Measurements from ENCODE around the gene FNDC4. TPM values are rescaled to one million over a fixed set of nuclear protein-coding genes. Genes with fewer than 3 reads are reported as not detected.

The FNDC4 gene
- total RNA-seq, 4 donors from 2014 or later, result 4.7 to 8.0 (median 5.5) TPM

DNA sequence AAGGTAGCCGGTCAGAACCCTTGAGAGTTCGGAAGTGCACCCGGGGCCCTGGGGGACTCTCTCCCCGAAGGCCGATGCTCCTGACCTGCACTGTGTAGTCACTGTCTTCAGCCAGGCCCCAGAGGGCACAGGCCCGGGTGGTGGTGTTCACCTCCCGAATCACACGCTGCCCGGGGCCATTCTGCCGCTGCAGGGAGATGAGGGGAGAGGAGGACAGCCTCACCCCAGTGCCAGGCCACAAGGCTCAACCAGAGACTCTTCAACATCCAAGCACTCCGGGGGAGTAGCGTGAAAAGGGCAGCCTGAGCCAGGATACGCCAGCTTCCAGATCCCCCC lies 1.1 kb downstream of the FNDC4 start:
- DNase-seq (ENCODE audit: low spot score in 2 of 2), result peak in 1 of 2 donors; percentile 70
- no peaks in the 10 kb centered on the region for H3K36me3 ChIP-seq
- TF ChIP-seq POLR2AphosphoS5 (IDR thresholded peaks at IDR 0.05) (no peak), POLR2A (IDR thresholded peaks at IDR 0.05) (no peak)
- TF ChIP-seq, protein P1, sequence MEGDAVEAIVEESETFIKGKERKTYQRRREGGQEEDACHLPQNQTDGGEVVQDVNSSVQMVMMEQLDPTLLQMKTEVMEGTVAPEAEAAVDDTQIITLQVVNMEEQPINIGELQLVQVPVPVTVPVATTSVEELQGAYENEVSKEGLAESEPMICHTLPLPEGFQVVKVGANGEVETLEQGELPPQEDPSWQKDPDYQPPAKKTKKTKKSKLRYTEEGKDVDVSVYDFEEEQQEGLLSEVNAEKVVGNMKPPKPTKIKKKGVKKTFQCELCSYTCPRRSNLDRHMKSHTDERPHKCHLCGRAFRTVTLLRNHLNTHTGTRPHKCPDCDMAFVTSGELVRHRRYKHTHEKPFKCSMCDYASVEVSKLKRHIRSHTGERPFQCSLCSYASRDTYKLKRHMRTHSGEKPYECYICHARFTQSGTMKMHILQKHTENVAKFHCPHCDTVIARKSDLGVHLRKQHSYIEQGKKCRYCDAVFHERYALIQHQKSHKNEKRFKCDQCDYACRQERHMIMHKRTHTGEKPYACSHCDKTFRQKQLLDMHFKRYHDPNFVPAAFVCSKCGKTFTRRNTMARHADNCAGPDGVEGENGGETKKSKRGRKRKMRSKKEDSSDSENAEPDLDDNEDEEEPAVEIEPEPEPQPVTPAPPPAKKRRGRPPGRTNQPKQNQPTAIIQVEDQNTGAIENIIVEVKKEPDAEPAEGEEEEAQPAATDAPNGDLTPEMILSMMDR (IDR thresholded peaks at IDR 0.05), result no peak
- H3K9me3 ChIP-seq, result no peaks in the 10 kb centered on the region
- H3K27me3 ChIP-seq, result no peaks in the 10 kb centered on the region
- no peak overlapping the region for H3K27ac ChIP-seq
- peaks cover 18% of the 10 kb centered on the region for H3K4me1 ChIP-seq
- H3K4me3 ChIP-seq, result peak overlapping the region; percentile 90
- WGBS, result 87% methylated on average over 13 of the region's 13 CpGs

DNA sequence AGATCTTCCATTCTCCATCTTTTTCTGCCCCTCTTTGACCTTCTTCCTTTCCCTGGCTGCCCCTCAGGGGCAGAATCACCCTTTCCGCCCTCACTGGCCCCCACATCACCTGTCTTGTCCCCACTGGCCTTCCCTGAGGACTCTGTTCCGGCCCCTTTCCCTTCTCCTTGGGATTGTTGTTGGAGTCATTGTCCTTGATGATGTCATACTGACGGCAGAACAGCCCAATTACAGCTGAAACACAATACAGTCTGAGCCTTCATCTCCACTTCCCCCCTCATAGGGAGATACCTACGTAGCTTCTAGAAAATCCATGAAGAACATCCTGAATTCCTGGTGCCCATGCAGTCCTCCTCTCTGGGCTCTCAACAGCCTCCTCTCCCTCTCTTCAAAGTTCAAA lies 2.4 kb downstream of the FNDC4 start:
- no peak for TF ChIP-seq EP300 (IDR thresholded peaks at IDR 0.05)
- TF ChIP-seq POLR2AphosphoS5 (IDR thresholded peaks at IDR 0.05), result no peak
- no peak for TF ChIP-seq POLR2A (IDR thresholded peaks at IDR 0.05)
- TF ChIP-seq, protein P1 (IDR thresholded peaks at IDR 0.05), result no peak
- DNase-seq (ENCODE audit: low spot score in 2 of 2), result no peak
- peaks cover 26% of the 10 kb centered on the region for H3K4me1 ChIP-seq
- H3K9me3 ChIP-seq, result no peaks in the 10 kb centered on the region
- H3K27ac ChIP-seq, result no peak overlapping the region
- H3K27me3 ChIP-seq, result no peaks in the 10 kb centered on the region
- WGBS, result 90% methylated on average over 4 of the region's 4 CpGs
- H3K36me3 ChIP-seq, result no peaks in the 10 kb centered on the region
- H3K4me3 ChIP-seq, result no peak overlapping the region

DNA sequence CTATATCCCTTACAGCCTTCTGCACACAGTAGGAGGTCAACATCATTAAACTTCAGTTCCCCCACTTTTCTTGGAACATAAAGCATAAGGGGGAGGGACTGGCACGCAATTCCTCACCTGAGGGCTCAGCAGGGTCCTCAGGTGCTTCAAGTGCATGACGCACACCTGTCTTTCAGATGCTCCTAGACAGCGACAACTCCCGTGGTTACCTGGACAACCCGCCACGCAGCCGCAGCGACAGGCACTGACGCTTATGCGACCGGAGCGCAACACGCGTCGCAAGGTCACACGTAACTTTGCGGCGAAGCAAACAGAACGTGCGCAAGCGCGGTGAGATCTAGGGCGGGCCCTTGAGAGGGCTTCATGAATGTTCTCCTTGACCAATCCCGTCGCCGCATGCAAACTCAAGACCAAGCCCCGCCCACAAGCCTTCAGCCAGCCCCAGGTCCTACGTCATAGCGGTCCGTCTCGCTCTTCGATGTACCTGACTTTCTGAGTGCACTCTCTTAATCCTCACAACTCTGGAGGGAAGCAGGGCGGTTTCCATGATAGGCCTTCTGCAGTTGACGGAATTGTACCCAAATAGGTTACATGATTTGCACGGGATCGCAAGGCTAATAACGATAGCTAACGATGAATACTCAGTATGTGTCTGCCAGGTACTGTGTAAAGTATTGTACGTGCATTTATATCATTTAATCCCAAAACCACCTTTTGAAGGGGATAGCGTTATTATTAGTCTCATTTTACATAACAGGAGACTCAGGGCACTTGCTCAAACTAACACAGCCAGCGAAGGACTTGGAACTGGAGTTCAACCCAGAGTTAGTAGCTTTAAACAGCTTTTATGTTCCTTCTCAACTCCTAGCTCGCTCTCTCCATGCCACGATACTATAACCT lies 5.3 kb downstream of the FNDC4 start, which contains the start of gene IFT172:
Gene IFT172 (minus strand): TSS at position 246 of the 900 bp plus-strand sequence. CDS start 90 bp downstream, at position 156.
- peak within 1 kb of the TSS; percentile 63 for H3K4me3 ChIP-seq
- 11% methylated on average over 28 of the region's 43 CpGs for WGBS
- no peaks in the 10 kb centered on the region for H3K9me3 ChIP-seq
- peak within 1 kb of the TSS; percentile 62 for H3K27ac ChIP-seq
- TF ChIP-seq POLR2AphosphoS5 (IDR thresholded peaks at IDR 0.05) (peak; percentile 2 to 70 (median 6)), POLR2A (IDR thresholded peaks at IDR 0.05) (no peak)
- peak; percentile 100 for DNase-seq (ENCODE audit: low spot score in 2 of 2)
- H3K4me1 ChIP-seq, result peaks cover 25% of the 10 kb centered on the region
- no peaks in the 10 kb centered on the region for H3K27me3 ChIP-seq
- no peaks in the 10 kb centered on the region for H3K36me3 ChIP-seq

DNA sequence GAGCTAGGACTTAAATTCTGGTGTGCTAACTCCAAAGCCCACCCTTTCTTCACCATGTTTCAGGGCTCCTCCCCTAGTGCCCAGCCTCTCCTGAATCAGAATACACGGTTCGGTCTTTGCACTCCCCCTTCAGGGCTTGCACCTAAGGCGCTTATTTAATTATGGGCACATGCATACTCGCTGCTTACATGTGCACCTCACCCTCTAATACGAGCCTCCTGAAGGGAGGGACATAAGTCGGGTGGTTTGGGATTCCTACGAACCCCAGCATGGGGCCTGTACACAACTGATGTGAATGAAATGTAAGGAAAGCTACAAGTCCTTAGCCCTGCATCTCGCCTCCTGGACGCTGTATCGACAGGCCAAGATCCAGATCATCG lies 5.9 kb downstream of the FNDC4 start:
- Histone ChIP-seq H3K36me3 (peaks cover 6% of the 10 kb centered on the region), H3K4me3 (peak overlapping the region; percentile 63), H3K4me1 (peaks cover 21% of the 10 kb centered on the region), H3K27ac (peak overlapping the region; percentile 62), H3K27me3 (no peaks in the 10 kb centered on the region), H3K9me3 (no peaks in the 10 kb centered on the region)
- WGBS, result 4% methylated on average over 7 of the region's 11 CpGs
- no peak for TF ChIP-seq EP300 (IDR thresholded peaks at IDR 0.05)
- TF ChIP-seq POLR2A (IDR thresholded peaks at IDR 0.05), result no peak
- TF ChIP-seq, protein P1 (IDR thresholded peaks at IDR 0.05), result no peak
- TF ChIP-seq POLR2AphosphoS5 (IDR thresholded peaks at IDR 0.05), result no peak
- no peak for DNase-seq (ENCODE audit: low spot score in 2 of 2)

DNA sequence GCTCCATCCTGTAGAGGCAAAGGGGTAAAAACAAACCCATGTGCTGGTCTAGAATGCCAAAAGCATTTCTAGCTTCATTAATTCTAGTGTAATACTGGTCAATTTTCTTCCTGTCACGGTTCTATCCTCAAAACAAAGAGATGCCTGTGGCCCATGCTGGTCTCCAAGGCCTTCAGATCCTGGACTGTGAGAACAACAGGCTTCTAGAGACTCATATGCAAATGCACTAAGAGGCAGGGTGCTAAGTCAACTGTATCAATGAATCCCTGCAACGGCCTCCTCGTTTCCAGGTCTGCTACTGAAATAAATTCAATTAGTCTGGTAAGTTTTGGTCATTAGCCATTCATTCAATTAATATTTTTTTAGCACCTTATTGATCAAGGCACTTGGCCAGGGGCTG lies 9.5 kb downstream of the FNDC4 start:
- Histone ChIP-seq H3K36me3 (peaks cover 40% of the 10 kb centered on the region), H3K27me3 (no peaks in the 10 kb centered on the region), H3K9me3 (no peaks in the 10 kb centered on the region), H3K27ac (no peak overlapping the region), H3K4me3 (no peak overlapping the region), H3K4me1 (peaks cover 21% of the 10 kb centered on the region)
- DNase-seq (ENCODE audit: low spot score in 2 of 2), result no peak
- 60% methylated on average over 3 of the region's 3 CpGs for WGBS
- TF ChIP-seq POLR2A (IDR thresholded peaks at IDR 0.05), result no peak
- no peak for TF ChIP-seq EP300 (IDR thresholded peaks at IDR 0.05)
- TF ChIP-seq, protein P1 (IDR thresholded peaks at IDR 0.05), result no peak
- TF ChIP-seq POLR2AphosphoS5 (IDR thresholded peaks at IDR 0.05), result no peak

Data from suprapubic skin (tissue), 4 donors.